Stimulated activated CD4-positive, alpha-beta T cell treated with anti-CD3 and anti-CD28 coated beads, Interleukin-4, amount 100 ng/mL, for 24 hours (primary cell): ENCODE results near the gene SRPK2.
"Not testable (repeated sequence)": the region's sequence is repeated elsewhere in the genome, so short reads cannot be mapped to it uniquely, and the experiment has no call there.

Experiments
- DNase-seq: peaks from one replicate; pipeline ENCODE4 v3.0.0-alpha.2; 2020

SRPK2 gene

GRCh38 chr7:105369944-105370343, 18.8 kb downstream of the SRPK2 start:
- DNase-seq = no peak

DNA sequence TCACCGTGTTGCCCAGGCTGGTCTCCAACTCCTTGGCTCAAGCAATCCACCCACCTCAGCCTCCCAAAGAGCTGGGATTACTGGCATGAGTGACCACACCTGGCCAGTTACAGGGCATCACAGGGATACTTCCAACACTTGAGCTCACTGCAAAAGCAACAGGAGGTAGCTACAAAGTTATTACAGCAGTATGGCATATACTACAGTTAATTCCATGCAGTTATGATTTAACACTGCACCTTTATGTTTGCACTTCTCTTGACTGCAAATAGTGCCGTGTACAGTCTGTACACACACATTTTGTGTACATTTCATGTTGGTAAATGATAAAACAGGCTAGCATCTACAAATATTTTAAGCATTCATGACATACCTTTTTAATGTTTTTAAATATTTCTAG, 21.3 kb downstream of the SRPK2 start:
- DNase-seq = no peak

DNA sequence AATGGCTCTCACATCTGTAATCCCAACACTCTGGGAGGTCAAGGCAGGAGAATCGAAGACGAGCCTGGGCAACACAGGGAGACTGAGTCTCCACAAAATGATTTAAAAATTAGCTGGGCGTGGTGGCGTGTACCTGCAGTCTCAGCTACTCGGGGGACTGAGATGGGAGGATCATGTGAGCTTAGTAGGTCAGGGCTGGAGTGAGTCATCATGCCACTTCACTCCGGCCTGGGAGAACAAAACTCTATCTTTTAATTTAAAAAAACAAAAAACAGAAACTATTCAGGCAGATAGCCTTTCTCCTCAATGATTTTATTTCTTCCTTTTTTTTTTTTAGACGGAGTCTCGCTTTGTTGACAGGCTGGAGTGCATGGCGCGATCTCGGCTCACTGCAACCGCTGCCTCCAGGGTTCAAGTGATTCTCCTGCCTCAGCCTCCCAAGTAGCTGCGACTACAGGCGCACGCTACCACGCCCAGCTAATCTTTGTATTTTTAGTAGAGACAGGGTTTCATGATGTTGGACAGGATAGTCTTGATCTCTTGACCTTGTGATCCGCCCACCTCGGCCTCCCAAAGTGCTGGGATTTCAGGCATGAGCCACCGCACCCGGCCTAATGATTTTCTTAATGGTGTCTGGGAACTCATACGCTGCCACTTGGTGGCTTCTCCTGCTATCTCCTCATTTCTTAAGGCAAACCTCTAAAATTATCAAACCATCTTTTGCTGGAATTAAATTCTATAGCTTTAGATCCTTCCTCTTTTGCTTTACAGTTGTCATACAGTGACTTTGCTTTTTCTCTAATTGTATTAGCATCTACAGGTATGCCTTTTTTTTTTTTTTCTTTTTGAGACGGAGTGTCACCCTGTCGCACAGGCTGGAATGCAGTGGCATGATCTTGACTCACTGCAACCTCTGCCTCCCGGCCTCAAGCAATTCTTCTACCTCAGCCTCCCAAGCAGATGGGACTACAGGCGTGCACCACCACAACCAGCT, 22.9 kb downstream of the SRPK2 start:
- DNase-seq = no peak

DNA sequence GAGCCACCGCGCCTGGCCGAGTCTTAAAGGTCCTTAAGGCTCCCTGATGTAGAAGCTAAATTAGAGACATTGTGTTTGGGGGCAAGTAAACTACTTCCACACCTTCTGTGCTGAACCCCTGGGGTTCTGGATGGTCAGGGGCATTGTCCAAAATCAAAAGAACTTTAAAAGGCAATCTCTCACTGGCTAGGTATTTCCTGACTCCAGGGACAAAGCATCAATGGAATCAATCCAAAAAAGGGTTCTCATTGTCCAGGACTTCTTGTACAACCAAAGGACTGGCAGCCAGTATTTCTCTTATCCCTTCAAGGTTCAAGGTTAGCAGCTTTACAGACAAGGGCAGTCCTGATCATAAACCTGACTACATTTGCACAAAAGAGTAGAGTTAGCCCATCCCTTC, 24.0 kb downstream of the SRPK2 start:
- DNase-seq = no peak

DNA sequence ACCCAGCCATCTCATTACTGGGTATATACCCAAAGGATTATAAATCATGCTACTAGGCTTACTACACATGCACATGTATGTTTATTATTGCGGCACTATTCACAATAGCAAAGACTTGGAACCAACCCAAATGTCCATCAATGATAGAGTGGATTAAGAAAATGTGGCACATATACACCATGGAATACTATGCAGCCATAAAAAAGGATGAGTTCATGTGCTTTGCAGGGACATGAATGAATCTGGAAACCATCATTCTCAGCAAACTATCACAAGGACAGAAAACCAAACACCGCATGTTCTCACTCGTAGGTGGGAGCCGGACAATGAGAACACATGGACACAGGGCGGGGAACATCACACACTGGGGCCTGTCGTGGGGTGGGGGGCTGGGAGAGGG, 25.1 kb downstream of the SRPK2 start:
- not testable (repeated sequence) for DNase-seq

DNA sequence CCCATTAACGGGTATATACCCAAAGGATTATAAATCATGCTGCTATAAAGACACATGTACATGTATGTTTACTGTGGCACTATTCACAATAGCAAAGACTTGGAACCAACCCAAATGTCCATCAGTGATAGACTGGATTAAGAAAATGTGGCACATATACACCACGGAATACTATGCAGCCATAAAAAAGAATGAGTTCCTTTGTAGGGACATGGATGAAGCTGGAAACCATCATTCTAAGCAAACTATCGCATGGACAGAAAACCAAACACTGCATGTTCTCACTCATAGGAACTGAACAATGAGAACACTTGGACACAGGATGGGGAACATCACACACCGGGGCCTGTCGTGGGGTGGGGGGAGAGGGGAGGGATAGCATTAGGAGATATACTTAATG, 26.0 kb downstream of the SRPK2 start:
- not testable (repeated sequence) for DNase-seq

GRCh38 chr7:105361995-105362394, 26.7 kb downstream of the SRPK2 start:
- not testable (repeated sequence) for DNase-seq

GRCh38 chr7:105360149-105360548, 28.6 kb downstream of the SRPK2 start:
- not testable (repeated sequence) for DNase-seq

GRCh38 chr7:105355701-105356100, 33.0 kb downstream of the SRPK2 start:
- no peak for DNase-seq

- no peak for DNase-seq
Measured at GRCh38 chr7:105354383-105354782, 34.3 kb downstream of the SRPK2 start.

DNA sequence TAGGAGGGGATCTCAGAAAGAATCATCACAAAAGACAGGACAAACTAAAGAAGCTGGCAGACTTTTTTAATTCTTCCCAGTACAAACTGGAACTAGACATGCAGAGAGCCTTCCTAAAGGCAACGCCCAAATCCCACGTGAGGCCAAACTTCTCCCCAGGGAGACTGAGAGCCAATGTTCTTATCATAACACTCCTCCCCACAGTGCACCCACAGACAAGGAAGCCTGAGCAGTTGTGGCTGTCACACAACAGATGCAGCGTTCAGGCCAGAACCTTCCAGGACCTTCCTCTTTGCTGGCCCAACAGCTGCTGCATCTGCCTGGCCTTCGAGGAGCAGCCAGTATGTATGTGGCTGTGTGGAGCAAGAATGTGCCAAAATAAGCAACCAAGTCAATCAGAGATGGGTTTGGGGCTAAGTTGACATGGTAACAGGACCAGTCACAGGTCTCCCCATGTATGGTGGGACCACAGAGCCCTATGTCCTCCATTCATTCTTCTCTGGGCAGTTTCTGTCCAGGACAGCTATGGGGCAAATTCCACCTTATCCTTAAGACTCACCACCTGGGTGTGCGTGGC, 34.9 kb downstream of the SRPK2 start:
- DNase-seq = no peak

GRCh38 chr7:105352901-105353668, 35.6 kb downstream of the SRPK2 start:
- DNase-seq = no peak

- peak; percentile 59 for DNase-seq
Measured at GRCh38 chr7:105352018-105352612, 36.6 kb downstream of the SRPK2 start.

DNA sequence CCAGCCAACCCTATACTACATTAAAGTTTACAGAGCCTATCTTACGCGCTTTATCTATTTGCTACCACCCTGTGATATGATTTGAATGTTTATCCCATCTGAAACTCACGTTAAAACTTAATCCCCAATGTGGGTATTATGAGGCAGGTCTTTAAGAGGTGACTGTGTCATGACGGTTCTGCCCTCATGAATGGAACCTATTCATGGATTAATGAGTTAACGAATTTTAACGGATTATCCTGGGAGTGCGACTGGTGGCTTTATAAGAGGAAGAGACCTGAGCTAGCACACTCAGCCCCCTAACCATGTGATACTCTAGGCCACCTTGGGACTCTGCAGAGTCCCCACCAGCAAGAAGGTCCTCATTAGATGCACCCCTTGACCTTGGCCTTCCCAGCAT, 37.8 kb downstream of the SRPK2 start:
- no peak for DNase-seq

DNA sequence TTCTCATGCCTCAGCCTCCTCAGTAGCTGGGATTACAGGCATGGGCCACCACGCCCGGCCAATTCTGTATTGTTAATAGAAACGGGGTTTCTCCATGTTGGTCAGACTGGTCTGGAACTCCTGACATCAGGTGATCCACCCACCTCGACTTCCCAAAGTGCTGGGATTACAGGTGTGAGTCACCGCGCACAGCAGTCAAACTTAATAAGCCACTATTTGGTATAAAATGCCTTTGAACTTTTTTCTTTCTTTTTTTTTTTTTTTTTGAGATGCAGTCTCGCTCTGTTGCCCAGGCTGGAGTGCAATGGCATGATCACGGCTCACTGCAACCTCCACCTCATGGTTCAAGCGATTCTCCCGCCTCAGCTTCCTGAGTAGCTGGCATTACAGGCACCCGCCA, 40.5 kb downstream of the SRPK2 start:
- DNase-seq = not testable (repeated sequence)

DNA sequence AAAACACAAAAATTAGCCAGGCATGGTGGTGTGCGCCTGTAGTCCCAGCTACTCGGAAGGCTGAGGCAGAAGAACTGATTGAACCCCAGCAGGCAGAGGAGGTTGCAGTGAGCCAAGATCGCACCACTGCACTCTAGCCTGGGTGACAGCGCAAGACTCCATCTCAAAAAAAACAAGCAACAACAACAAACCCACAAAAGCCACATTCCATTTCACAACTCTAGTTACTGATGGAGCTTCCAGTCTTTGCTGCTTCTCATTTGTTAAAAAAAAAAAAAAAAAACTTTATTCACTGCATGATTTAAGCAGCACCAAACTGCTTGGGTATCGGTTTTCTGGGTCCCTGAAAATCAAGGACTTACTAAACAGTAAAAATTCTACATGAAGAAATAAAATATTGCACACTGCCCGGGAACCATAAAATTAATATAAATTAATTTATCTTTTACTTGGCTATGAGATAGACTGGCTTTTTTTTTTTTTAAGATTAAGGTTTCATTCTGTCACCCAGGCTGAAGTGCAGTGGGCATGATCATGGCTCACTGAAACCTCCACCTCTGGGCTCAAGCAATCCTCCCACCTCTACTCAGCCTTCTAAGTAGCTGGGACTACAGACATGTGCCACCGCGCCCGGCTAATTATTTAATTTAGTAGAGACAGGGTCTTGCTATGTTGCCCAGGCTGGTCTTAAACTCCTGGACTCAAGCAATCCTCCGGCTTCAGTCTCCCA, 42.0 kb downstream of the SRPK2 start:
- no peak for DNase-seq

DNA sequence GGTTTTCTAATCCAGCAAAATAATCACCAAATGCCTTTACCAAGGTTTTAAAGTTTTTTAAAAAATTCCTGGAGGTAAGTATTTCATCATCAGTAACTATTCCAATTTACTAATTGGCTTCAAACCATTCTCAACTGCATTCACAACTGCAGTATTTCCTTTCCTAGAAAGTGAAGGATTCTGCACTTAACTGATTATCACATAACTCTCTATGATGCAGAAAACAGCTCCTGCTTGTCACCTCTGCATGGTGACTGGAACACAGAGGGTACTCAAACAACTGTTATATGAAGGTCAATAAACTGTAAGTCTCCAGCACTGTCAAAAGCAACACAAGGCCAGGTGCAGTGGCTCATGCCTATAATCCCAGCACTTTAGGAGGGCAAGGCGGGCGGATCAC, 42.6 kb downstream of the SRPK2 start:
- DNase-seq = no peak

- no peak for DNase-seq
Measured at GRCh38 chr7:105345725-105346124, 43.0 kb downstream of the SRPK2 start.

DNA sequence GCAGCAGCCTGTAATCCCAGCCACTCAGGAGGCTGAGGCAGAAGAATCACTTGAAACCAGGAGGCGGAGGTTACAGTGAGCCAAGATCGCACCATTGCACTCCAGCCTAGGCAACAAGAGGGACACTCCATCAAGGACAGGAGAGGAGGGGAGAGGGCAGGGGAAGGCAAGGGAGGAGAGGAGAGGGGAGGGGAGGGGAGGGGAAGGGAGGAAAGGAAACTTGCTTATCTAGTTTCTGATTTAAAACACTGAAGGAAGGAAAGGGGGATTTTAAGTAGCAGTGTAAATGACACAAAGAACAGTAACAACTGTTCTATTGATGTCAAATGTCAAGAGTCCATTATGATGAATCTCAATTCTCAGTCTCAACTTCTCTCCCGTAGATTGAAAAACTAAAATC, 43.7 kb downstream of the SRPK2 start:
- DNase-seq = no peak

GRCh38 chr7:105339404-105340323, 49.1 kb downstream of the SRPK2 start:
- no peak for DNase-seq

- no peak for DNase-seq
Measured at GRCh38 chr7:105337529-105337928, 51.2 kb downstream of the SRPK2 start.
